ENCODE measurements around the gene TMEM185A.
"Not testable (repeated sequence)": the region's sequence is repeated elsewhere in the genome, so short reads cannot be mapped to it uniquely, and the experiment has no call there.

The TMEM185A gene

GRCh38 chrX:149619662-149620061 lies 11.9 kb downstream of the TMEM185A start:
- DNase-seq (ENCODE audit: low spot score), result not testable (repeated sequence)

- no peak for DNase-seq (ENCODE audit: low spot score)
Measured at GRCh38 chrX:149618871-149619270, 12.7 kb downstream of the TMEM185A start.

GRCh38 chrX:149611623-149612175 lies 19.9 kb downstream of the TMEM185A start:
- no peak for DNase-seq (ENCODE audit: low spot score)

GRCh38 chrX:149610511-149610910 lies 21.1 kb downstream of the TMEM185A start:
- DNase-seq (ENCODE audit: low spot score), result no peak

- no peak for DNase-seq (ENCODE audit: low spot score)
Measured at GRCh38 chrX:149607699-149608098, 23.9 kb downstream of the TMEM185A start.

GRCh38 chrX:149605248-149605885 lies 26.2 kb downstream of the TMEM185A start:
- not testable (repeated sequence) for DNase-seq (ENCODE audit: low spot score)

GRCh38 chrX:149598603-149599002 lies 33.0 kb downstream of the TMEM185A start:
- not testable (repeated sequence) for DNase-seq (ENCODE audit: low spot score)

- not testable (repeated sequence) for DNase-seq (ENCODE audit: low spot score)
Measured at GRCh38 chrX:149595943-149596342, 35.6 kb downstream of the TMEM185A start.

- not testable (repeated sequence) for DNase-seq (ENCODE audit: low spot score)
Measured at GRCh38 chrX:149595214-149595613, 36.4 kb downstream of the TMEM185A start, which contains the start of gene HSFX2. Gene HSFX2, minus strand, starts transcription at chrX:149595314. Its CDS starts 614 bp downstream, at chrX:149594700.

GRCh38 chrX:149590993-149591392 lies 40.6 kb downstream of the TMEM185A start:
- not testable (repeated sequence) for DNase-seq (ENCODE audit: low spot score)

- not testable (repeated sequence) for DNase-seq (ENCODE audit: low spot score)
Measured at GRCh38 chrX:149587359-149587758, 44.2 kb downstream of the TMEM185A start, which contains the start of gene MAGEA9B. Gene MAGEA9B, minus strand, starts transcription at chrX:149587459. Its CDS starts 4,280 bp downstream, at chrX:149583179.

GRCh38 chrX:149585631-149586030 lies 46.0 kb downstream of the TMEM185A start:
- DNase-seq (ENCODE audit: low spot score), result not testable (repeated sequence)

GRCh38 chrX:149573456-149573855 lies 58.1 kb downstream of the TMEM185A start:
- not testable (repeated sequence) for DNase-seq (ENCODE audit: low spot score)

- no peak for DNase-seq (ENCODE audit: low spot score)
Measured at GRCh38 chrX:149572743-149573142, 58.8 kb downstream of the TMEM185A start.

GRCh38 chrX:149571770-149572169 lies 59.8 kb downstream of the TMEM185A start:
- no peak for DNase-seq (ENCODE audit: low spot score)

- DNase-seq (ENCODE audit: low spot score), result no peak
Measured at GRCh38 chrX:149570668-149571067, 60.9 kb downstream of the TMEM185A start.

GRCh38 chrX:149569770-149570169 lies 61.8 kb downstream of the TMEM185A start:
- no peak for DNase-seq (ENCODE audit: low spot score)

- no peak for DNase-seq (ENCODE audit: low spot score)
Measured at GRCh38 chrX:149568701-149569296, 62.8 kb downstream of the TMEM185A start.

- DNase-seq (ENCODE audit: low spot score), result no peak
Measured at GRCh38 chrX:149567621-149568417, 63.8 kb downstream of the TMEM185A start.

GRCh38 chrX:149563359-149563758 lies 68.2 kb downstream of the TMEM185A start:
- DNase-seq (ENCODE audit: low spot score), result no peak

- not testable (repeated sequence) for DNase-seq (ENCODE audit: low spot score)
Measured at GRCh38 chrX:149555251-149555650, 76.3 kb downstream of the TMEM185A start.

- DNase-seq (ENCODE audit: low spot score), result not testable (repeated sequence)
Measured at GRCh38 chrX:149551939-149552248, 79.7 kb downstream of the TMEM185A start.

Data from globus pallidus (tissue), 1 donor.